Gastroesophageal sphincter (tissue), 3 donors: Measurements from ENCODE around the gene DAPK1.

Experiments
- POLR2A ChIP-seq, 2 donors: fragments of 450-650 bp; IDR thresholded peaks; one replicate each; pipeline ENCODE4 v1.6.1; 2017; ENCODE audit warnings: antibody characterized with exemption in 2 of 2, mild to moderate bottlenecking in 2 of 2, moderate library complexity in 1 of 2
- POLR2AphosphoS5 ChIP-seq: sonication (generic); formaldehyde crosslinking; IDR thresholded peaks from one replicate; pipeline ENCODE4 v1.6.1; 2017; ENCODE audit warnings: antibody characterized with exemption
- TF ChIP-seq, protein P1 (sequence below), 4 experiments: fragments of 200-600 bp in 2 of 4; fragments of 450-650 bp in 2 of 4; sonication (generic) in 1 of 4; IDR thresholded peaks; one replicate each; pipeline ENCODE4 v1.5.1; 2017 to 2019; ENCODE audit warnings: antibody characterized with exemption in 4 of 4, mild to moderate bottlenecking in 2 of 4, moderate library complexity in 2 of 4

DNA sequence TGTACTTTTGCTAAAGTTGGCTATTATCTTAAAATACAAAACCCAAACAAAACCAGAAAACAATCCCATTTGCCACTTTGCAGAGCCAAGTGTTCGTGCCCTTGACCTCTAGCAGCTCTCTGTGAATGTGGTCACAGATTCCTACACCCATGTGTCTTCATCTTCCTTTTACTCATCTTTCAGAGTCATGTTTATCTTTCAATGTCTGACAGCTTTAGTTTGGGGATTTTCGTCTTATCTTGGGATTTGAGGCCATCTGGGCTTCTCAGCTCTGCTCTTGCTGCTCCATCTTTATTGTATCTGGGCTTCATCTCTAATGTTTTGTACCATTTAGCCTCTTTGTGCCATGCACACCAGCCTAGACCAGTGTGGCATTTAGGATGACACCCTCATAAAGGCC, 81.0 kb downstream of the DAPK1 start:
- TF ChIP-seq, protein P1, sequence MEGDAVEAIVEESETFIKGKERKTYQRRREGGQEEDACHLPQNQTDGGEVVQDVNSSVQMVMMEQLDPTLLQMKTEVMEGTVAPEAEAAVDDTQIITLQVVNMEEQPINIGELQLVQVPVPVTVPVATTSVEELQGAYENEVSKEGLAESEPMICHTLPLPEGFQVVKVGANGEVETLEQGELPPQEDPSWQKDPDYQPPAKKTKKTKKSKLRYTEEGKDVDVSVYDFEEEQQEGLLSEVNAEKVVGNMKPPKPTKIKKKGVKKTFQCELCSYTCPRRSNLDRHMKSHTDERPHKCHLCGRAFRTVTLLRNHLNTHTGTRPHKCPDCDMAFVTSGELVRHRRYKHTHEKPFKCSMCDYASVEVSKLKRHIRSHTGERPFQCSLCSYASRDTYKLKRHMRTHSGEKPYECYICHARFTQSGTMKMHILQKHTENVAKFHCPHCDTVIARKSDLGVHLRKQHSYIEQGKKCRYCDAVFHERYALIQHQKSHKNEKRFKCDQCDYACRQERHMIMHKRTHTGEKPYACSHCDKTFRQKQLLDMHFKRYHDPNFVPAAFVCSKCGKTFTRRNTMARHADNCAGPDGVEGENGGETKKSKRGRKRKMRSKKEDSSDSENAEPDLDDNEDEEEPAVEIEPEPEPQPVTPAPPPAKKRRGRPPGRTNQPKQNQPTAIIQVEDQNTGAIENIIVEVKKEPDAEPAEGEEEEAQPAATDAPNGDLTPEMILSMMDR (IDR thresholded peaks at IDR 0.05): no peak
- TF ChIP-seq POLR2A (IDR thresholded peaks at IDR 0.05) (no peak), POLR2AphosphoS5 (no peak)
